SH-SY5Y (cell line): ENCODE data around the gene PFDN2.

ENCODE experiments used
- GATA2 ChIP-seq: IDR thresholded peaks from 2 replicates; pipeline ENCODE4 v1.6.1; 2011; ENCODE audit warnings: mild to moderate bottlenecking, low read depth, low read length
- GATA3 ChIP-seq: IDR thresholded peaks from 2 replicates; pipeline ENCODE4 v1.6.1; 2011; ENCODE audit warnings: low read depth, mild to moderate bottlenecking, low read length, moderate library complexity

GRCh38 chr1:161106431-161106830, 11.4 kb downstream of the PFDN2 start:
- TF ChIP-seq GATA2 (no peak), GATA3 (no peak)
